T-helper 2 cell treated with Interferon-gamma antibody and Interleukin-4, amounts not matched to agents 100 ng/mL and 5 ng/mL, for 36 hours (primary cell): ENCODE data around the gene TENM4. TPM values are rescaled to one million over a fixed set of nuclear protein-coding genes. Genes with fewer than 3 reads are reported as not detected.
"Not testable (repeated sequence)": the region's sequence is repeated elsewhere in the genome, so short reads cannot be mapped to it uniquely, and the experiment has no call there.

Experiments used
- intact Hi-C: fragments of 100-400 bp; cut with micrococcal nuclease; formaldehyde crosslinking; loops from one replicate; pipeline ENCODE4 v1.15.1; 2023
- total RNA-seq: library from RNA; stranded (reverse); gene quantifications from 2 replicates; pipeline ENCODE4 v1.2.3, GENCODE V29; 2022

The TENM4 gene
- total RNA-seq, 1 donor from 2014 or later = not detected

- intact Hi-C loops = no loop called here
Measured at GRCh38 chr11:79220171-79220570, 220.7 kb downstream of the TENM4 start.

- intact Hi-C loops = no loop called here
Measured at GRCh38 chr11:79219186-79220045, 221.4 kb downstream of the TENM4 start.

- intact Hi-C loops = no loop called here
Measured at GRCh38 chr11:79212741-79213190, 228.1 kb downstream of the TENM4 start.

GRCh38 chr11:79209540-79210266 is 231.1 kb downstream of the TENM4 start:
- intact Hi-C loops = no loop called here

DNA sequence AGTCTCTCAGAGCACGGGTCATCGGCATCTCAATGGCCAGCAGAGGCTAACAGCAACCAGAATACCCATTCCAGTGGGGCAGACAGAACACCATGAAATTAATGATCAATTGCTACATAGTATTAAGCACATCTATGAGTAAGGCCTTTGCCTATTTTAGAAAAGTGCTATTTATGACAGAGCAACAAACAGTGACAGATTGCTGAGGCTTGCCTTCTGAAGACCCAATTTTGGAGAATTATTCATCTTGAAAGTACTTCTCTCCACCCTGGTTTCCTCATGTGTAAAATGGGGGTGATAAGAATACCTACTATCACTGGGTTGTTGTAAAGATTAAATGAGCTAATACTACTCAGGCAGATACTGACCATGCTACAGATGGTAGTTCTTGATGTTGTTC is 232.7 kb downstream of the TENM4 start:
- intact Hi-C loops = no loop called here

DNA sequence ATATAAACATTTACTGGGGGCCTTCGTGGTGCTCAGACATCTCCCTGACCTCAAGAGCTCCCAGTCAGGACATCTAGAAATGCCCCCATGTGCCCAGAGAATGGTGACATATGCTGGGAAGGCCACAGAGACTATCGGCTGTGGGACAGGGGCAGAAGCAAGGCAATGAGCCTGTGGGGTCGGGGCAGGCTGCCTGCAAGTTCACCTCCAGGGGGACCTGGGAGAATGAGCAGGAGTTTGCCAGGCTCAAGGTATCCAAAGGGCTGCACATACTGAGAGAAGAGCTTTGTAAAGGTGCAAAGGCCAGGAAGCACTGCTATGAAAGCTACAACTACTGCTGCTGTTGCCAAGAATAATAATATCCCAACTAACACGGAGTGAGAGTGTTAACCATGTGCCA is 233.9 kb downstream of the TENM4 start:
- intact Hi-C loops = no loop called here

GRCh38 chr11:79205786-79206185 is 235.0 kb downstream of the TENM4 start:
- intact Hi-C loops = no loop called here

DNA sequence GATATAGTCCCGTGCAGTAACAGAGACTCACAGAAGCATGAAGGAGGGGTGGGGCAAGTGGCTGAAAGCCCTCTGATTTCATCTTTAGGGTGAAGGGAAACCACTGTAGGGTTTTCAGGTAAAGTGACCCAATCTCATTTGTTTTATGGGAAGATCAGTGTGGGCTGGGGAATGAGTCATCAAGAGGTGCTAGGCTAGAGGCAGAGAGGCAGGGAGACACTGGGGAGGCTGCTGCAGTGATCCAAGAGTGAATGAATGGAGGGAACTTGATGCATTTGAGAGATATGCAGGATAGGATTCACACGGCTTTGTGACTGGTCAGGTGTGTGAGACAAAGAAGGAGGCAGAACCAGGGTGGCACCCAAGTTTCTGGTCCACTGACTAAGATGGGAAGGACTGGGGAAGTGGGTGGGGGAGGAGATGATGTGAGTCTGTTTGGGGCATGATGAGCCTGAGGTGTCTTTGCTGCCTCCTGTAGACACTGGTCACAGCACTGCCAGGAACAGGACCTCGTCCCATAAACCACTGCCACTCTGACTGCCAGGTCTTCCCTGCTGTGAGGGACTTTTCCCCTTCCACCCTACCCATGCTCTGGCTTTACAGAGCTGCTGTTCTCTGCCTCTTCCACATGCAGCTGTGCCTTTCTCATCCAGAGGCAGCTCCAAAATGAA is 239.0 kb downstream of the TENM4 start:
- intact Hi-C loops = no loop called here

- intact Hi-C loops = no loop called here
Measured at GRCh38 chr11:79200398-79201070, 240.3 kb downstream of the TENM4 start.

DNA sequence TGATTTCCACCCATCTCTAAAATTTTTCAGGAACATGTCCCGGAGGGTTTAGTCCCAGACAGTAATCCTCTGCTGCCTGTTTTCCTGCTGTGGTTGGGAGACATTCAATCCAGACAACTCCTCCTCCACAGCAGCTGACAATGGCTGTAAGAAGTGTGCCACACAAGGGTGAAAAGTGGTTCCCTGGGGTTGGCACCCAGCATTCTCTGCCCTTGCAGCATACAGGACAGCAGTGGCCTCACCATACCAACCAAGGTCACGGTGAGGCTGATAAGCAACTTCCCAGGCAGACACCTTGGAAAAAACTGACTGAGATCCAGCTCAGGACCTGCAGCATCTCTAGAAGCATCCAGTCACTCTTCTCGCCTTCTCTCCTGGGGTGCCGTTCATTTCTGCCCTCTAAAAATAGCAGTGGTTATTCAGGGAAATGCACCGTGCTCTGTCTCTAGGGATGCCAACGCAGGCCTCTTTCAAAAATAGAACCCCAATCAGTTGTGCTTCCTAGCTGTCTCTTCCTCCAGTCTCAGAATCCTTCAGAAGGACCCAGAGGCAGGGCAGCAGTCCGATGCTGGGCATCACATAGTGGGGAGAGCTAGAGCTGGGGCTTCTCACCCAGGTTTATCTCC is 241.0 kb downstream of the TENM4 start:
- intact Hi-C loops = no loop called here

DNA sequence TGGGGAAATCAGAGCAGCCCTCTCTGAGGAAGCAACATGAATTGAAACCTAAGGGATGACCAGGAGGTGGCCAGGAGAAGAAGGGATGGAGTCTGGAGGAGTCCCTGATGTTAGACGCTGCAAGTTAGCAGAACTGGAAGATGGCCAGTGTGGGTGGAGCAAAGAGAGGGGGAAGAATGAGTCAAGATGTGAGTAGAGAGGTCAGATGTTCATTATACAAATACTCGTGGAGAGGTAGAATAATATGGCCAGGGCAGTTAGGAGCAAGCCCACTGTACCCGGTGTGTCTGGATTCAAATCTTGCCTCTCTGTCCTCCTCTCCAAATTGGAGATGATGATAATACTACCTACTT is 242.0 kb downstream of the TENM4 start:
- intact Hi-C loops = no loop called here

DNA sequence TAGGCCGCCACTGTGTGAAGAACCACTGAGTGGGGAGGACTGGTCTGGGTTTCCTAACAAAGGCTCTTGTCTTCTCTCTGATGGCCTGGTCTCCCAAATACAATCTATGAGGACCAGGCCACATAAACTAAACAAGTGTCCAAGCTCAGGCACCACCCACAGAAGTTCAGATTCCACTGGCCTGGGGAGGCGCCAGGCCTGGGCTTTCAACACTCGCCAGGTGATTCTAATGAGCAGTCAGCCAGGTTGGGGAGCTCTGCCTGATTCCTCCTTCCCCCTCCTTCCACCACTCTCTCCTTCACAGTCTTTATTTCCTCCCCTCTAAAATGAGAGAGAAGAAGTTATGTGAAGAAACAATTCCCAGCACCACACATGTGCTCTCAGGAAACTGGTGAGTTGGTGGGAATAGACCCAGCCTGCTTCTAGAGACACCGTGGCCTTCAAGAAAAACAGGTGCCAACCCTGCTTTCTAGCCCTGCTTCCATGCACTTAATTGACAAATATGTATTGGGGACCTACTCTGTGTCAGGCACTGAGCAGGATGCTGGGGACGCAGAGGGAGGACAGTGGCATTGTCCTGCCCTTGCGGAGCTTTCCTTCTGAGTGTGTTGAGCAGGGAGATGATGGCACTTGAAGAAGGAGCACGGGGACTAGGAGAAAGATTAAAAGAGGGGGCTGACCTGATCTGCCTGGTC is 242.5 kb downstream of the TENM4 start:
- intact Hi-C loops = no loop called here

DNA sequence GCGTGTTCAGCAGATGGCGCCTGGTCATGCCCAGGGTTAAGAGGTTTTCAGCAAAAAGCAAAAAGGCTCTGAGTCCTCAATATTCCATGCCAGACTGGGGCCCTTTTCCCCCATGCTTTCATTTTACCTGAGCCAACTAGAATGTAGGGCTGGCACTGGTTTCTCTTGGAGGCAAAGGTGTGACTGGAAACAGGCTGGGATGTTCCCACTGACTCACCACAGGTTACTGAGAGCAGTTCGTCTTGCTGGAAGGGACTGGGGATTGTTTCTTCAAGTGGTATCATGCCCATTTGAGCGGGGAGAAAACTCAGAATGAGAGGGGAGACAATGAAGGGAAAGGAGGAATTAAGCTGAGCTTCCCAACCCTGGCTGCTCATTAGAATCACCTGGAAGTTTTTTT is 243.9 kb downstream of the TENM4 start:
- intact Hi-C loops = no loop called here

- intact Hi-C loops = no loop called here
Measured at GRCh38 chr11:79195209-79195608, 245.6 kb downstream of the TENM4 start.

GRCh38 chr11:79193663-79194310 is 247.0 kb downstream of the TENM4 start:
- intact Hi-C loops = no loop called here

DNA sequence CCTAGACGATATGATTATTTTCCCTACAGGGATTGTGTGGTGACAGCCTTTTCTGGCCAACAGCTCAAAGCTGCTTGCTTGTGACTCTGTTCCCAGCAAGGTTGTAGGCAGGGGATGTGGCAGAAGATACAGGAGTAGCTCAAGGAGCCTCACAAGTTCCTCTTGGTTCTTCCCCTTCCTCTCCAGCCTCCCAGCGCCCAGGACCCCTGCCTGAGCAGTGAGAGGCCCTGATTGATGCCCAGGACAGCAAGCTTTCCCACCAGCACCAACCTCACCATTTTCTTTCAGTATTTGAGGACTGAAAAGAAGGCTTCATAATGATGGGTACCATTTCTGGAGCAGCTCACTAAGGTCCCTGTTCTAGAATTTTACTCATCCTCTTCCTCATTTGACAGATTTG is 248.0 kb downstream of the TENM4 start:
- intact Hi-C loops = no loop called here

- intact Hi-C loops = not testable (repeated sequence)
Measured at GRCh38 chr11:79191716-79192115, 249.1 kb downstream of the TENM4 start.

DNA sequence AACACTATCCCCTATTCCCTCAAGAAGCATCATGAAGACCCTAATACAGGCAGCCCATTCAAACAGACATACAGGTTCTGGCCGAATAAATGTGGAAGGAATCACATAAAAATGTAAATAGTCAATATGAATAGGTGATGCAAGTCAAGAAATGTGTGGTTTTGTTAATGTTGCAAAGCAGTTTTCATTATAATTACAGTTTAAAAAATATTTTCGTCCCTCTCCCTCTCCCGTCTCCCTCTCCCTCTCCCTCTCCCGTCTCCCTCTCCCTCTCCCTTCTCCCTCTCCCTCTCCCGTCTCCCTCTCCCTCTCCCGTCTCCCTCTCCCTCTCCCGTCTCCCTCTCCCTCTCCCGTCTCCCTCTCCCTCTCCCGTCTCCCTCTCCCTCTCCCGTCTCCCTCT is 250.3 kb downstream of the TENM4 start:
- intact Hi-C loops = not testable (repeated sequence)

GRCh38 chr11:79189601-79190000 is 251.2 kb downstream of the TENM4 start:
- intact Hi-C loops = no loop called here

DNA sequence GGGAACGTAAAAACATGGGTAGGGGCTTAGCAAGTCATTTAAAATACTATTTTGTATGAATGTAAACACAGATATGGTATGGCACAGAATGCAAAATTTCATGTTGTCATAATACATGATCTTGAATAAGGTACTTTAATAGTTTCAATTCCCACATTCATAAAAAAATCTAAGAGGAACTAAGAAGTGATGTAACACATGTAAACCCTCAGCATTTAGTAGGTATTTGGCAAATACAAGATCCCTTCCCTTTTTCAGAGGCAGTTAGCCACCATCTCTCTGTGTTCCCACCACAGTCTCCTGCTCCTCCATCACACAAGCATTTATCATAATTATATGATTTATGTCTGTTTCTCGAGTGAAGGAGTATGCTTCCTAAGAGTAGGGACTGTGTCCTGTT is 251.8 kb downstream of the TENM4 start:
- intact Hi-C loops = no loop called here
